SK-N-SH treated with all-trans-retinoic acid at 6 μM for 48 hours (cell line): Measurements from ENCODE around the gene PIKFYVE.
"Not testable (repeated sequence)": the region's sequence is repeated elsewhere in the genome, so short reads cannot be mapped to it uniquely, and the experiment has no call there.

Source experiments
- ATAC-seq: fragments of 200-7000 bp; cut with Tn5 transposase; 3 replicates; pipeline ENCODE4 v1.9.1; 2020; ENCODE audit warnings: mild to moderate bottlenecking, moderate library complexity
- ARNTL ChIP-seq: fragments of 450-650 bp; formaldehyde crosslinking; IDR thresholded peaks from 2 replicates; pipeline ENCODE4 v1.5.0; 2020; ENCODE audit warnings: low read depth, mild to moderate bottlenecking, moderate library complexity, borderline replicate concordance
- BACH2 ChIP-seq: fragments of 250-450 bp; sonication (Bioruptor Pico); IDR thresholded peaks from 2 replicates; pipeline ENCODE4 v1.9.0; 2021; ENCODE audit warnings: mild to moderate bottlenecking, borderline replicate concordance
- CSDC2 ChIP-seq: fragments of 250-450 bp; sonication (Bioruptor Pico); IDR thresholded peaks from 2 replicates; pipeline ENCODE4 v1.5.0; 2020; ENCODE audit warnings: mild to moderate bottlenecking, moderate library complexity
- CSRNP3 ChIP-seq: fragments of 250-450 bp; sonication (Bioruptor Pico); IDR thresholded peaks from 2 replicates; pipeline ENCODE4 v1.5.1; 2021; ENCODE audit warnings: mild to moderate bottlenecking, moderate library complexity
- ESRRG ChIP-seq: fragments of 250-450 bp; sonication (Bioruptor Pico); IDR thresholded peaks from 2 replicates; pipeline ENCODE4 v1.6.1; 2021; ENCODE audit warnings: mild to moderate bottlenecking
- GLIS3 ChIP-seq: fragments of 250-450 bp; sonication (Bioruptor Pico); IDR thresholded peaks from 2 replicates; pipeline ENCODE4 v1.5.0; 2020; ENCODE audit warnings: mild to moderate bottlenecking, moderate library complexity
- ISL1 ChIP-seq: fragments of 250-450 bp; sonication (Bioruptor Pico); IDR thresholded peaks from 2 replicates; pipeline ENCODE4 v2.1.2; 2022; ENCODE audit warnings: mild to moderate bottlenecking, moderate library complexity
- OSR1 ChIP-seq: fragments of 250-450 bp; sonication (Bioruptor Pico); IDR thresholded peaks from 2 replicates; pipeline ENCODE4 v1.8.0; 2022; ENCODE audit warnings: moderate library complexity, mild to moderate bottlenecking, inconsistent platforms
- PATZ1 ChIP-seq: fragments of 250-450 bp; sonication (Bioruptor Pico); IDR thresholded peaks from 2 replicates; pipeline ENCODE4 v1.8.0; 2020; ENCODE audit warnings: mild to moderate bottlenecking, moderate library complexity, borderline replicate concordance
- POU6F1 ChIP-seq: fragments of 250-450 bp; sonication (Bioruptor Pico); IDR thresholded peaks from 2 replicates; pipeline ENCODE4 v1.8.0; 2021; ENCODE audit warnings: low read depth, mild to moderate bottlenecking, moderate library complexity, borderline replicate concordance
- PPARA ChIP-seq: fragments of 250-450 bp; sonication (Bioruptor Pico); IDR thresholded peaks from 2 replicates; pipeline ENCODE4 v1.5.0; 2020; ENCODE audit warnings: mild to moderate bottlenecking, borderline replicate concordance
- RARB ChIP-seq: fragments of 250-450 bp; sonication (Bioruptor Pico); IDR thresholded peaks from 2 replicates; pipeline ENCODE4 v1.8.0; 2021; ENCODE audit warnings: mild to moderate bottlenecking, moderate library complexity
- TOX ChIP-seq: fragments of 250-450 bp; sonication (Bioruptor Pico); IDR thresholded peaks from 2 replicates; pipeline ENCODE4 v1.8.0; 2021; ENCODE audit warnings: mild to moderate bottlenecking, moderate library complexity, borderline replicate concordance
- TSHZ2 ChIP-seq: fragments of 250-450 bp; sonication (Bioruptor Pico); IDR thresholded peaks from 2 replicates; pipeline ENCODE4 v1.5.0; 2020; ENCODE audit warnings: mild to moderate bottlenecking, moderate library complexity
- ZC3H10 ChIP-seq: fragments of 250-450 bp; sonication (Bioruptor Pico); IDR thresholded peaks from 2 replicates; pipeline ENCODE4 v1.5.1; 2021; ENCODE audit warnings: mild to moderate bottlenecking, moderate library complexity
- ZFP3 ChIP-seq: fragments of 250-450 bp; sonication (Bioruptor Pico); IDR thresholded peaks from 2 replicates; pipeline ENCODE4 v1.5.0; 2020; ENCODE audit warnings: mild to moderate bottlenecking, moderate library complexity
- ZFP30 ChIP-seq: fragments of 450-650 bp; formaldehyde crosslinking; IDR thresholded peaks from 2 replicates; pipeline ENCODE4 v1.5.0; 2022; ENCODE audit warnings: mild to moderate bottlenecking, moderate library complexity
- ZNF565 ChIP-seq: fragments of 450-650 bp; formaldehyde crosslinking; conservative IDR thresholded peaks from 2 replicates; pipeline ENCODE4 v1.5.0; 2020; ENCODE audit warnings: low read depth, mild to moderate bottlenecking, moderate library complexity
- ZNF70 ChIP-seq: fragments of 450-650 bp; formaldehyde crosslinking; IDR thresholded peaks from 2 replicates; pipeline ENCODE4 v1.5.0; 2020; ENCODE audit warnings: mild to moderate bottlenecking, moderate library complexity
- ZNF8 ChIP-seq: fragments of 450-650 bp; formaldehyde crosslinking; IDR thresholded peaks from 2 replicates; pipeline ENCODE4 v1.5.0; 2020; ENCODE audit warnings: mild to moderate bottlenecking, moderate library complexity

Gene PIKFYVE

GRCh38 chr2:208354964-208355381 lies 88.9 kb downstream of the PIKFYVE start (continued):
- TF ChIP-seq TSHZ2 (no peak), CSDC2 (CRISPR knock-in tag) (no peak)

GRCh38 chr2:208356420-208356819 lies 90.4 kb downstream of the PIKFYVE start:
- ATAC-seq, result not testable (repeated sequence)

GRCh38 chr2:208356846-208357574 lies 91.0 kb downstream of the PIKFYVE start:
- TF ChIP-seq ZFP30 (CRISPR knock-in tag) (no peak), ZNF565 (CRISPR knock-in tag) (no peak), CSRNP3 (CRISPR knock-in tag) (no peak), ISL1 (CRISPR knock-in tag) (no peak), TOX (CRISPR knock-in tag) (no peak), ESRRG (CRISPR knock-in tag) (no peak), POU6F1 (CRISPR knock-in tag) (no peak), ARNTL (CRISPR knock-in tag) (no peak), ZFP3 (no peak), RARB (no peak), ZNF8 (CRISPR knock-in tag) (no peak), ZC3H10 (CRISPR knock-in tag) (no peak), PATZ1 (CRISPR knock-in tag) (no peak), GLIS3 (no peak), PPARA (CRISPR knock-in tag) (no peak), OSR1 (no peak), CSDC2 (CRISPR knock-in tag) (no peak), ZNF70 (CRISPR knock-in tag) (no peak), BACH2 (no peak)
- TF ChIP-seq, all 23 proteins: peak for 0
- ATAC-seq, result no peak

GRCh38 chr2:208358758-208359631 lies 92.9 kb downstream of the PIKFYVE start:
- peak; percentile 76 for ATAC-seq

More at GRCh38 chr2:208358758-208359631, 92.9 kb downstream of the PIKFYVE start:
- no peak for TF ChIP-seq RARB
- 0 out of 2 replicates have a peak, but pooled peaks have one; percentile 29 for TF ChIP-seq PPARA (CRISPR knock-in tag)
- no peak for TF ChIP-seq TOX (CRISPR knock-in tag)
- TF ChIP-seq, all 23 proteins: peak for 1
